H4 (cell line): ENCODE data around the gene TTPAL. TPM values are rescaled to one million over a fixed set of nuclear protein-coding genes. Genes with fewer than 3 reads are reported as not detected.

Experiments
- DNase-seq: peaks from one replicate; pipeline ENCODE4 v3.0.0-alpha.2; 2015; ENCODE audit warnings: low spot score
- total RNA-seq: library from RNA; depleted of rRNA; stranded (reverse); fragments of >200 nt; shearing (Covaris generic); gene quantifications from 2 replicates; pipeline ENCODE4 v1.2.3, GENCODE V29; 2014

The TTPAL gene
- total RNA-seq, 1 experiment from 2014 or later, result 11.2 TPM

GRCh38 chr20:44442298-44443070 lies 33.2 kb upstream of the TTPAL start:
- DNase-seq, result no peak

DNA sequence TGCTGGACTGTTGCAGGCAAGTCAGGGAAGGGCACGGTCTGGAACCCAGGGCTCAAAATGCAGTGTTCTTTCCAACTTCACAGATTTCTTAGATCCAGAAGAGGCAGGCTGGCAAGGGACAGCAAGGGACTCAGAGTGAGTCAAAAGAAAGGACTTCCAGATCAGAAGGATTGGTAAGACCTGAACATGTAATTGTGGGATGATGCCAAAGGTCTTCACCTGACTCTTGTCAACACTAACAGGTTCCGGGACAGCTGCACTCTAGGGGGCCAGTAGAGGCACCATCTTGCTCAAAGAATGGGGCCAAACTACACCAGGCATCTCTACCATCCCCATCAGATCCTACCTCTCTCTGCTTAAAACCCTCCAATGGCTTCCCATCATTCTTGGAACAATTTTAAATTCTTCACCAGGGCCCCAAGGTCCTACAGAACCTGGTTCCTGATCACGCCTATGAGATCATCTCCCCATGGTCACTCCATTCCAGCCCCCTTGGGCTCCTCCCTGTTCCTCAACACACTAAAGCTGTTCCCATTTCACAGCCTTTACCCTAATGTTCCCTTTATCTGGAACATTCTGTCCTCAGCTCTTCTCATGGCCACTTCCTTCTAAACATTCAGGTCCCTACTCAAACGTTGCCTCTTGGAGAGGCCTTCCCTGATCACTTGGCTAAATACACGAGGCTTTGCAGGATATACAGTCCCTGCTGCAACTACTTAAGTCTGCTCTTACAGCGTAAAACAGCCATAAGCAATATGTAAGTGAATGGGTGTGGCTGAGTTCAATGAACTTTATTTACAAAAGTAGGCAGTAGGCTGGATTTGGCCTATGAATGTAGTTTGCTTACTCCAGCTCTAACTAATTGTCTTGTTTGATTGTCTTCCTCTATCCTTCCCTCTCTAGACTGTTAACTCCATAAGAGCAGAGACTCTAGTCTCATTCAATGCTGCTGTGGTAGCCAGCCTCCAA lies 29.6 kb upstream of the TTPAL start:
- no peak for DNase-seq

DNA sequence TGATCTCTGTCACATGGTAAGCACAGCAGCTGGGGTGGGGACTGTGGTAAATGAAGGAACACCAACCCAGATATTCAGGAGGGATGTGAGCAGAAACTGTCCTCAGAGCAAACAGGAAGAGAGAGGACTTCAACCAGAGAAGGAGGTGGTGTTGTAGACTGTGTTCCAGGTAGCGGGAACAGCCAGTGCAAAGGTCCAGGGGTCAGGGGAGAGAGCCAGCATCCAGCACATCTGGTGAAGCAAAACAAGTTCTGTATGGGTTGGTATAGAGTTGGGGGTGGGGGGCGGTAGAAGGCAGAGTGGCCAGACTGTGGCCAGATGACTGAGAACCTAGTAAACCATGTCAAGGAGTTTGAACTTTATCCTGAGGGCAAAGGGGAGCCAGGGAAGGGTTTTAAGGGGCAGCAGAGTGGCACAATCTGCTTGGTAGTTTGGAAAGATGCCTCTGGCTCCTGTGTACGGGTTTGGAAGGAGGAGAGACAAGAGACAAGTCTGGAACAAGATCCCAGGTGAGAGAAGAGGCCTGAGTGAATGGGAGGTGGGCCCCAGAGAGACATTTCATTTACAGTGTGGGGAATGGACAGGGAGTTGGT lies 27.8 kb upstream of the TTPAL start:
- no peak for DNase-seq

GRCh38 chr20:44448753-44449546 lies 26.7 kb upstream of the TTPAL start:
- peak; percentile 22 for DNase-seq

GRCh38 chr20:44449864-44450263 lies 25.8 kb upstream of the TTPAL start:
- DNase-seq, result no peak

DNA sequence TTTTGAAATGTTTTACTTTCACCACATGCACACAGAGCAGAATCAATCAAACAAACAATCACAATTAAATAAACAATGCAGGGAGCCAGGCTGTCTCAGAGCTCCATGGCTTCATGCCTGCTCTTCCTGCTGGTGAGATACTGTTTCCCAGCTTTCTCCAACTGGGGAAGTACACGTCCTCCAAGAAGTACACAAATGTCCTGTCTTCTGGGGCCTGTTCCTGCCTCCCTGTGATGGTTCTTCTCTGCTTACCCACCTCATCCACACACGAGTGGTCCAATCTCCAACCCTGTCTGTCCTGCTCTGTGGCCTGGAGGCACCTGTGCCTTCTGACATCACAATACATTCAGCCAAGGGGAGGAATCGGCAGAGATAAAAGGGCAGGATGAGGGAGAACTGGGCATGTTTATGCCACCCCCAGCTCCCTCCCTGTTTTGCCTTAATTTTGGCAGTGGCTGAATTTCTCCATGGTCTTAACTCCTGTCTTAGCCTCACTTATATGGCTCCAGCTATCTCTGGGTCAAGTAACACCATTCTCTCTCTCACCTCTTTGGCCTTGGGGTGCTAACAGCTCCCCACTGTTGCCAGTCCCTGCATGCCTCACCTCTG lies 25.3 kb upstream of the TTPAL start:
- no peak for DNase-seq

- DNase-seq, result no peak
Observed at GRCh38 chr20:44450903-44451450, 24.7 kb upstream of the TTPAL start.

GRCh38 chr20:44454306-44454963 lies 21.2 kb upstream of the TTPAL start:
- no peak for DNase-seq

DNA sequence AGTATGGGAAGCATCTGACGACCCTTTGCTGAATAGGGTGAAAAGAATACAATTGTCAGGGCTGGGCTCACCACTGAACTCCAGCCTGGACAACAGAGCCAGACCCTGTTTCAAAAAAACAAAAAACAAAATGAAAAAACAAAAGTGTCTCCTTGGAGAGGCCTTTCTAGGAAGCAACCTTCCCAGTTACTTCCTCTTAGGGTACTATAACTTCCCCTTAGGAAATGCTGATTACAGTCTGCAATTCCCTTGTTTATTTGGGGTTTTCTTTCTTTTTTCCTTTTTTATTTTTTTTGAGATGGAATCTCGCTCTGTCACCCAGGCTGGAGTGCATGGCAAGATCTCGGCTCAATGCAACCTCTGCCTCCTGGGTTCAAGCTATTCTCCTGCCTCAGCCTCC lies 20.5 kb upstream of the TTPAL start:
- no peak for DNase-seq

- DNase-seq, result no peak
Observed at GRCh38 chr20:44456611-44457010, 19.1 kb upstream of the TTPAL start.

- no peak for DNase-seq
Observed at GRCh38 chr20:44457016-44457415, 18.7 kb upstream of the TTPAL start.

DNA sequence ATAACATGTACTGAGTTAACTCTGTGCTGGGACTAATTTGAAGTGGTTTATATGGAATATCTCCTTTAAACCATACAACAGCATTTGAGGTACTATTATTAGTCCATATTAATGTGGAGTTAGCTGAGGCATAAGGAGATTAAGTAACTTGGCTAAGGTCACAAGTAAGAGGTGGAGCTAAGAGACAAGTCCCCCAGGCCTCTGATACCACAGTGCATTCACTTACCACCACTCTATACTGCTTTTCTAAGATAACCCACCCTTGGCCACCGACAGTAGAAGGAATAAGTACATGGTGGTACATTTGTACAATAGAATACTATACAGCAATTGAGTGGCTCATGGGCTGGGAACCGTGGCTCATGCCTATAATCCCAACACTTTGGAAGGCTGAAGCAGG lies 16.4 kb upstream of the TTPAL start:
- no peak for DNase-seq

GRCh38 chr20:44460795-44461141 lies 14.9 kb upstream of the TTPAL start:
- DNase-seq, result no peak

GRCh38 chr20:44461142-44461802 lies 14.4 kb upstream of the TTPAL start:
- DNase-seq, result no peak

DNA sequence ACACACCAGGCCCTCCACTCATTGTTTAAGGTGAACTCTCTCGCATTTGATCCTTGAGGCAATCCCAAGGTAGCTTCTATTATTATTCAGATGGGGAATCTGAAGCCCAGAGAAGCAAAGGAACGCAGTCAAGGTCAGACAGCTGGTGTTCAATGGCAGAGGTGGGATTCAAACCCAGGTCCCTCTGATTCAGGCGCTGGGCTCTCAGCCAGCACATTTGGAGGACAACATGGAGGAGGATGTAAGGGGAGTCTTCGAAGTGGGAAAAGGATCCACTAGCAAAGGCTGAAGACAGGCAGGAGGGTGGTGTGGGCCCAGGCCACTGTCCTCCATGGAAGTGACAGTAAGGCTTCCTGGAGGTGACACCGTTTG lies 13.9 kb upstream of the TTPAL start:
- no peak for DNase-seq

GRCh38 chr20:44463466-44463865 lies 12.2 kb upstream of the TTPAL start:
- no peak for DNase-seq

DNA sequence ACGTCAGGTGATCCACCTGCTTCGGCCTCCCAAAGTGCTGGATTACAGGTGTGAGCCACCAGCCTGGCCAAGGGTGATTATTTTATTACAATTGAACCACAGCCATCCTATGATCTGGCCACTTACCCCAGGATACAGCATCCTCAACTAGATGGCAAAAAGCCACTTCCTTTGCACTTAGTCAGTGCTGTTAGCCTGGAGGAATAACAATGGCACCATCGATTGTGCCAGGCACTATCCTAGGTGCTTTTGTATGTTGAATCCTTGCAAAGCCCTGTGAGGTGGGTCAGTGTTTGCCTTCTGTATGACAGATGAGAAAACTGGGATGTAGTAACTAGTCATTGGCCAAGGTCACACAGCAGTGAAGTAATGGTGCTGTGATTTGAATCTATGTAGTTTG lies 11.2 kb upstream of the TTPAL start:
- no peak for DNase-seq

- DNase-seq, result no peak
Observed at GRCh38 chr20:44465001-44465560, 10.6 kb upstream of the TTPAL start.

DNA sequence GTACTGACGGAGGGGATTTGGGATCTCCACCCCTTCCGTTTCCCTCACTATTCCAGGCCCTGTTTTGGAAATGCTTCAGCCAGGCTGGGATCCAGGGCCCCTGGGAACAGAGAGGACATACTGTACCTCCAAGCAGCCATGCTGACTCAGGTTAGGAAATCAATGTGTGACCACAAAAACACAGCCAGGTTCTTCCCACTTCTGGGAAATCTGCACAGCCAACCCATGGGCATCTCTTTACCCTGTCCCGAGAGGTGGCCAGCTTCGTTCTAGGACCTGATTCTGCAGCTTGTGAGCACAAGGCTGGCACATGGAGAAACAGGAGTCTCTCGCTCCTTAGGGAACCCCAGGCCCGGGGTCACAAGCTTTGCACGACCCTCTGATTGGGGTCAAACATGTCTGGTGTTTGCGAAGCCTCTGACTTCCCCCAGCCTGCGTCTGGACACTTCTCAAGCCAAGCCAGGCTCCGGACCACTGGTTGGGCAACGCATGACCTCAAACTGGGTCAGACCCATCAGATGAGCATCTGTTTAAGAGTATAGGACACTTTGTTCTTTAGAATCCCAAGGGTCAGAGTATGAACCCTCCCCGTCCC lies 8.3 kb upstream of the TTPAL start:
- DNase-seq, result no peak
